Stimulated activated CD8-positive, alpha-beta memory T cell treated with anti-CD3 and anti-CD28 coated beads, Interleukin-7, amount 100 ng/mL, for 48 hours (primary cell): ENCODE results near the gene PAX9.

Experiments
- DNase-seq, 2 donors: peaks; one replicate each; pipeline ENCODE4 v3.0.0-alpha.2; 2020; ENCODE audit warnings: low read depth in 1 of 2; ENCODE audit errors: extremely low read depth in 1 of 2

The PAX9 gene

DNA sequence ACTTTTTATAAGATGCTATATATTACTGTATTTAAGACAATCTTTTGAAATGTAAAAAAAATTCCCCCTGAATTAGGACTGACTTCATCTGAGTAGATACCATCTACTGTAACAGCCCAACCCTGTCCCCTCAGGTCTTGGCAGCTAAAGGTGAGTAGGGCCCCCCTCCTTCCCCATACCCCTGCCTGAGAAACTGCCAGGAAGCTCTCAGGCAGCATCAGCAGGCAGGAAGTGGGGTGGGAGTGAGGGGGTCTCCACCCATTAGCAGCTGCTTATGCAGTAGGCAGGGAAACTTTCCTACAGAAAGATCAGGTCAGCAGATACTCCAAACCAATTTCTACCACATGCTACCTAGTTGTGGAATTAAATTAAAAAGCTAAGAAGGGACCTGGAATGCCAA is 62.5 kb downstream of the PAX9 start:
- no peak for DNase-seq

DNA sequence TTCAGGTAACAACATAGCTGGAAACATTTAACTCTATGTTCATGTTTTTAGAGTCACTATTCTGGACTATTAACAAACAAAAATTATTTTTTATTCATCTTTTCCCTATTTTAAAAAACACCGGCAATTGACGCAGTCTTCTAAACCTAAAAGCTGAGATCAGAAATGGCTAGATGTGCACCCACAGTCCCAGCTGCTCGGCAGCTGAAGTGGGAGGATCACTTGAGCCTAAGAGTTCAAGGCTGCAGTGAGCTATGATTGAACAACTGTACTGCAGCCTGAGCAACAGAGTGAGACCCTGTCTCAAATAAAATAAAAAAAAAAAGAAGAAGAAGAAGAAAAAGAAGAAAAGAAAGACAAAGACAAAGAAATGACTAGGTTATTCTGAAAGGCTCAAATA is 64.5 kb downstream of the PAX9 start:
- no peak for DNase-seq
